Fibroblast of peridontal ligament (primary cell): Measurements from ENCODE around the gene DNASE1L3.
A peak's percentile ranks its signal among the peaks of the same experiment; 100 is the strongest.
"Not testable (repeated sequence)": the region's sequence is repeated elsewhere in the genome, so short reads cannot be mapped to it uniquely, and the experiment has no call there.

ENCODE experiments used
- DNase-seq: peaks from one replicate; pipeline ENCODE4 v3.0.0-alpha.2; 2010; ENCODE audit errors: extremely low read depth

Gene DNASE1L3

GRCh38 chr3:58236527-58237237 lies 25.9 kb upstream of the DNASE1L3 start:
- DNase-seq = no peak

GRCh38 chr3:58235970-58236369 lies 25.2 kb upstream of the DNASE1L3 start:
- DNase-seq = no peak

- peak; percentile 29 for DNase-seq
Observed at GRCh38 chr3:58234516-58234931, 23.8 kb upstream of the DNASE1L3 start.

GRCh38 chr3:58231666-58232065 lies 20.9 kb upstream of the DNASE1L3 start:
- no peak for DNase-seq

GRCh38 chr3:58230876-58231552 lies 20.2 kb upstream of the DNASE1L3 start:
- DNase-seq = no peak

- DNase-seq = not testable (repeated sequence)
Observed at GRCh38 chr3:58227933-58228332, 17.2 kb upstream of the DNASE1L3 start.

- DNase-seq = no peak
Observed at GRCh38 chr3:58223855-58224254, 13.1 kb upstream of the DNASE1L3 start.

- DNase-seq = no peak
Observed at GRCh38 chr3:58222161-58222724, 11.5 kb upstream of the DNASE1L3 start.

- no peak for DNase-seq
Observed at GRCh38 chr3:58218904-58219303, 8.1 kb upstream of the DNASE1L3 start.

- peak; percentile 56 for DNase-seq
Observed at GRCh38 chr3:58217209-58217811, 6.5 kb upstream of the DNASE1L3 start.

GRCh38 chr3:58216496-58217195 lies 5.9 kb upstream of the DNASE1L3 start:
- no peak for DNase-seq

- no peak for DNase-seq
Observed at GRCh38 chr3:58215317-58216025, 4.7 kb upstream of the DNASE1L3 start.

- DNase-seq = no peak
Observed at GRCh38 chr3:58214484-58215316, 3.9 kb upstream of the DNASE1L3 start.

- no peak for DNase-seq
Observed at GRCh38 chr3:58209933-58210332, 839 bp downstream of the DNASE1L3 start.

- DNase-seq = no peak
Observed at GRCh38 chr3:58207954-58208353, 2.8 kb downstream of the DNASE1L3 start.

GRCh38 chr3:58206406-58207011 lies 4.3 kb downstream of the DNASE1L3 start:
- DNase-seq = peak; percentile 27

GRCh38 chr3:58205981-58206380 lies 4.8 kb downstream of the DNASE1L3 start:
- DNase-seq = no peak

GRCh38 chr3:58204720-58205119 lies 6.1 kb downstream of the DNASE1L3 start:
- no peak for DNase-seq

GRCh38 chr3:58203541-58203940 lies 7.2 kb downstream of the DNASE1L3 start:
- DNase-seq = no peak

- no peak for DNase-seq
Observed at GRCh38 chr3:58202917-58203360, 7.8 kb downstream of the DNASE1L3 start.
